ENCODE data around the gene TRIM41. TPM values are rescaled to one million over a fixed set of nuclear protein-coding genes. Genes with fewer than 3 reads are reported as not detected.
"Not testable (repeated sequence)": the region's sequence is repeated elsewhere in the genome, so short reads cannot be mapped to it uniquely, and the experiment has no call there.

TRIM41 gene
- total RNA-seq, 1 donor from 2014 or later = 26.9 TPM

- no peak for TF ChIP-seq CTCF (IDR thresholded peaks at IDR 0.05)
- Histone ChIP-seq H3K9me3 (no peaks in the 10 kb centered on the region), H3K36me3 (no peaks in the 10 kb centered on the region), H3K4me1 (peaks cover 24% of the 10 kb centered on the region), H3K27me3 (no peaks in the 10 kb centered on the region), H3K4me3 (peak overlapping the region; percentile 66), H3K27ac (peak overlapping the region; percentile 70)
- DNase-seq = peak; percentile 86
- ATAC-seq = peak; percentile 45
- intact Hi-C loops (cut with DNase I) = no loop called here
Measured at GRCh38 chr5:181207214-181207959, 15.7 kb upstream of the TRIM41 start.

- Histone ChIP-seq H3K27ac (no peak overlapping the region), H3K27me3 (no peaks in the 10 kb centered on the region), H3K36me3 (no peaks in the 10 kb centered on the region), H3K9me3 (no peaks in the 10 kb centered on the region), H3K4me1 (peaks cover 22% of the 10 kb centered on the region), H3K4me3 (peak overlapping the region; percentile 66)
- no peak for TF ChIP-seq CTCF (IDR thresholded peaks at IDR 0.05)
- intact Hi-C loops (cut with DNase I) = no loop called here
- ATAC-seq (no peak), DNase-seq (no peak)
Measured at GRCh38 chr5:181207960-181208253, 15.2 kb upstream of the TRIM41 start.

GRCh38 chr5:181209006-181209405, 14.1 kb upstream of the TRIM41 start:
- peaks cover 11% of the 10 kb centered on the region for H3K4me1 ChIP-seq
- H3K36me3 ChIP-seq; H3K27ac ChIP-seq; ATAC-seq; H3K4me3 ChIP-seq; DNase-seq; H3K9me3 ChIP-seq; H3K27me3 ChIP-seq; intact Hi-C loops (cut with DNase I): not testable (repeated sequence)

- H3K36me3 ChIP-seq; H3K27me3 ChIP-seq; H3K27ac ChIP-seq; H3K4me3 ChIP-seq; ATAC-seq; H3K4me1 ChIP-seq; H3K9me3 ChIP-seq; DNase-seq; intact Hi-C loops (cut with DNase I): not testable (repeated sequence)
Measured at GRCh38 chr5:181210148-181210547, 12.9 kb upstream of the TRIM41 start.

GRCh38 chr5:181210698-181211097, 12.4 kb upstream of the TRIM41 start:
- H3K27ac ChIP-seq; H3K27me3 ChIP-seq; H3K4me3 ChIP-seq; H3K36me3 ChIP-seq; ATAC-seq; H3K4me1 ChIP-seq; DNase-seq; intact Hi-C loops (cut with DNase I); H3K9me3 ChIP-seq: not testable (repeated sequence)

GRCh38 chr5:181211208-181211607, 11.9 kb upstream of the TRIM41 start:
- no peak overlapping the region for H3K4me3 ChIP-seq
- intact Hi-C loops (cut with DNase I) = no loop called here
- H3K36me3 ChIP-seq = no peaks in the 10 kb centered on the region
- H3K27ac ChIP-seq = no peak overlapping the region
- no peak for DNase-seq
- ATAC-seq = no peak
- peaks cover 4% of the 10 kb centered on the region for H3K4me1 ChIP-seq
- no peak for TF ChIP-seq CTCF (IDR thresholded peaks at IDR 0.05)
- no peaks in the 10 kb centered on the region for H3K9me3 ChIP-seq
- H3K27me3 ChIP-seq = no peaks in the 10 kb centered on the region

GRCh38 chr5:181212080-181212479, 11.0 kb upstream of the TRIM41 start:
- no peak overlapping the region for H3K27ac ChIP-seq
- no peak overlapping the region for H3K4me3 ChIP-seq
- no peak for DNase-seq
- intact Hi-C loops (cut with DNase I) = no loop called here
- no peaks in the 10 kb centered on the region for H3K36me3 ChIP-seq
- H3K4me1 ChIP-seq = peaks cover 4% of the 10 kb centered on the region
- H3K27me3 ChIP-seq = no peaks in the 10 kb centered on the region
- TF ChIP-seq CTCF (IDR thresholded peaks at IDR 0.05) = no peak
- no peak for ATAC-seq
- H3K9me3 ChIP-seq = no peaks in the 10 kb centered on the region
